ENCODE results near the gene WFDC6.

The WFDC6 gene

GRCh38 chr20:45489083-45489531 is 50.2 kb downstream of the WFDC6 start:
- H3K36me3 ChIP-seq (ENCODE audit: insufficient read depth, low read length): no peaks in the 10 kb centered on the region
- H3K27me3 ChIP-seq (ENCODE audit: insufficient read depth, low read length, poor library complexity, severe bottlenecking): no peaks in the 10 kb centered on the region
- H3K9me2 ChIP-seq (replicated peaks; ENCODE audit: low read depth, low read length): no peaks in the 10 kb centered on the region
- H3K4me3 ChIP-seq (ENCODE audit: low read length, poor library complexity, severe bottlenecking): no peak overlapping the region
- no peaks in the 10 kb centered on the region for H3K9me3 ChIP-seq (ENCODE audit: insufficient read depth, low read depth, low read length)
- no peaks in the 10 kb centered on the region for H3K4me1 ChIP-seq (ENCODE audit: insufficient read depth, low read length, poor library complexity, severe bottlenecking)
- TF ChIP-seq EZH2phosphoT487 (IDR thresholded peaks at IDR 0.05; ENCODE audit: borderline replicate concordance): no peak
- TF ChIP-seq, protein P1, sequence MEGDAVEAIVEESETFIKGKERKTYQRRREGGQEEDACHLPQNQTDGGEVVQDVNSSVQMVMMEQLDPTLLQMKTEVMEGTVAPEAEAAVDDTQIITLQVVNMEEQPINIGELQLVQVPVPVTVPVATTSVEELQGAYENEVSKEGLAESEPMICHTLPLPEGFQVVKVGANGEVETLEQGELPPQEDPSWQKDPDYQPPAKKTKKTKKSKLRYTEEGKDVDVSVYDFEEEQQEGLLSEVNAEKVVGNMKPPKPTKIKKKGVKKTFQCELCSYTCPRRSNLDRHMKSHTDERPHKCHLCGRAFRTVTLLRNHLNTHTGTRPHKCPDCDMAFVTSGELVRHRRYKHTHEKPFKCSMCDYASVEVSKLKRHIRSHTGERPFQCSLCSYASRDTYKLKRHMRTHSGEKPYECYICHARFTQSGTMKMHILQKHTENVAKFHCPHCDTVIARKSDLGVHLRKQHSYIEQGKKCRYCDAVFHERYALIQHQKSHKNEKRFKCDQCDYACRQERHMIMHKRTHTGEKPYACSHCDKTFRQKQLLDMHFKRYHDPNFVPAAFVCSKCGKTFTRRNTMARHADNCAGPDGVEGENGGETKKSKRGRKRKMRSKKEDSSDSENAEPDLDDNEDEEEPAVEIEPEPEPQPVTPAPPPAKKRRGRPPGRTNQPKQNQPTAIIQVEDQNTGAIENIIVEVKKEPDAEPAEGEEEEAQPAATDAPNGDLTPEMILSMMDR (conservative IDR thresholded peaks at IDR 0.05; ENCODE audit: low read length): no peak
- no peaks in the 10 kb centered on the region for H3F3A ChIP-seq (ENCODE audit: low read depth)
- no peaks in the 10 kb centered on the region for H3K79me2 ChIP-seq (ENCODE audit: insufficient read depth, low read length)
- H2AFZ ChIP-seq (ENCODE audit: low read length): no peak overlapping the region
- no peaks in the 10 kb centered on the region for H4K20me1 ChIP-seq (ENCODE audit: insufficient read depth, low read length, poor library complexity, severe bottlenecking)
- H3K4me2 ChIP-seq (ENCODE audit: low read depth, low read length, poor library complexity, severe bottlenecking): no peak overlapping the region
- H3K9ac ChIP-seq (ENCODE audit: low read depth, low read length, poor library complexity, severe bottlenecking): no peak overlapping the region

- Histone ChIP-seq H3K9ac (ENCODE audit: low read depth, low read length, poor library complexity, severe bottlenecking) (no peak overlapping the region), H4K20me1 (ENCODE audit: insufficient read depth, low read length, poor library complexity, severe bottlenecking) (no peaks in the 10 kb centered on the region), H3K4me2 (ENCODE audit: low read depth, low read length, poor library complexity, severe bottlenecking) (no peak overlapping the region), H3K9me2 (replicated peaks; ENCODE audit: low read depth, low read length) (no peaks in the 10 kb centered on the region), H3K27me3 (ENCODE audit: insufficient read depth, low read length, poor library complexity, severe bottlenecking) (no peaks in the 10 kb centered on the region), H3K36me3 (ENCODE audit: insufficient read depth, low read length) (no peaks in the 10 kb centered on the region), H3K79me2 (ENCODE audit: insufficient read depth, low read length) (no peaks in the 10 kb centered on the region), H3K9me3 (ENCODE audit: insufficient read depth, low read depth, low read length) (no peaks in the 10 kb centered on the region), H3K4me3 (ENCODE audit: low read length, poor library complexity, severe bottlenecking) (no peak overlapping the region), H2AFZ (ENCODE audit: low read length) (no peak overlapping the region), H3F3A (ENCODE audit: low read depth) (no peaks in the 10 kb centered on the region), H3K4me1 (ENCODE audit: insufficient read depth, low read length, poor library complexity, severe bottlenecking) (no peaks in the 10 kb centered on the region)
- no peak for TF ChIP-seq EZH2phosphoT487 (IDR thresholded peaks at IDR 0.05; ENCODE audit: borderline replicate concordance)
- TF ChIP-seq, protein P1 (conservative IDR thresholded peaks at IDR 0.05; ENCODE audit: low read length): peak; percentile 28
These were observed 52.0 kb downstream of the WFDC6 start for GRCh38 chr20:45487231-45487635.

GRCh38 chr20:45485388-45485787 is 53.9 kb downstream of the WFDC6 start:
- Histone ChIP-seq H4K20me1 (ENCODE audit: insufficient read depth, low read length, poor library complexity, severe bottlenecking) (no peaks in the 10 kb centered on the region), H3K79me2 (ENCODE audit: insufficient read depth, low read length) (no peaks in the 10 kb centered on the region), H3F3A (ENCODE audit: low read depth) (no peaks in the 10 kb centered on the region), H3K27me3 (ENCODE audit: insufficient read depth, low read length, poor library complexity, severe bottlenecking) (no peaks in the 10 kb centered on the region), H3K36me3 (ENCODE audit: insufficient read depth, low read length) (no peaks in the 10 kb centered on the region), H3K4me2 (ENCODE audit: low read depth, low read length, poor library complexity, severe bottlenecking) (no peak overlapping the region), H3K9me2 (replicated peaks; ENCODE audit: low read depth, low read length) (no peaks in the 10 kb centered on the region), H3K9me3 (ENCODE audit: insufficient read depth, low read depth, low read length) (no peaks in the 10 kb centered on the region), H3K4me1 (ENCODE audit: insufficient read depth, low read length, poor library complexity, severe bottlenecking) (no peaks in the 10 kb centered on the region), H3K9ac (ENCODE audit: low read depth, low read length, poor library complexity, severe bottlenecking) (no peak overlapping the region), H2AFZ (ENCODE audit: low read length) (no peak overlapping the region), H3K4me3 (ENCODE audit: low read length, poor library complexity, severe bottlenecking) (no peak overlapping the region)
- no peak for TF ChIP-seq EZH2phosphoT487 (IDR thresholded peaks at IDR 0.05; ENCODE audit: borderline replicate concordance)
- TF ChIP-seq, protein P1 (conservative IDR thresholded peaks at IDR 0.05; ENCODE audit: low read length): no peak
